ENCODE data around the gene CYP46A1. TPM values are rescaled to one million over a fixed set of nuclear protein-coding genes. Genes with fewer than 3 reads are reported as not detected.

Gene CYP46A1
- total RNA-seq, 3 donors from 2014 or later, result 0.08 to 0.32 (median 0.14) TPM

DNA sequence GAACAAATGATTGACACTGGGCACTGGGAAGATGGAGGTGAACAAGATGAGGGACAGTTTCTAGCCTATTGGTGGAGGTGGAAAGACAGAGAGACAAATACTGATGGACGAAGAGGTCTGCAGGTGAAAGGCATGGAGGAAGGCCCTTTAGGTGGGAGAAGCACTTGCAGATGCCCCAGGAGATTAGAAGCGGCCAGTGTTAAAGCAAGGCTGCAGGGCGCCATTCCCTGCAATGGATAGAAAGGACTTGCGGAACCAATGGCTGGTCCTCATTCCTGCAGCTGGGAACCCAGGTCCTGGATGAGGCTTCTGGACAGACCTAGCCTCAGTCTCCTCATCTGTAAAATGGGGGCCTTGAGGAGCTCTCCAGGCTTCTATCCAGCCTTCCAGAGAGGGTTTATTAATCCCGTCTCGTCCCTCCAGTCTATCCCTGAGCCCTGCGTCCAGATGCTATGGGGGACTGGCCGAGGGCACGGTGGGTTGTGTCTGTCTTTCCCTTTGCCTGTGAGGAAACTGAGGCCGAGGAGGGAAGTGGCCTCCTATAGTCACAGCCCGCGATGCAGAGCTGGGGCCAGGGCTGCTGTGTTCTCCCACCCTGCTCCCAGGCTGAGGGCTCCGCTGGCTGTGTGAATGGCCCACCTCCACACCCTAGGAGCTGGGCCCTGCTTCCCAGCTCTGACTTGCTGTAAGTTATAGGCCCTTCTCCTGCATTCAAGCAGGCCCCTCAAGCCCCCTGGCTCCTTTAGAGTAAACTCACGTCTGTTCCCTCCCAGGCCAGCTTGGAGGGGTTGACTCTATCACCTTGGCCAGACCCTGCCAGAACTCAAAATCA is 33.0 kb downstream of the CYP46A1 start:
- DNase-seq, result no peak
- no peaks in the 10 kb centered on the region for H3K9me3 Mint-ChIP-seq
- H3K4me3 Mint-ChIP-seq, result no peak overlapping the region

DNA sequence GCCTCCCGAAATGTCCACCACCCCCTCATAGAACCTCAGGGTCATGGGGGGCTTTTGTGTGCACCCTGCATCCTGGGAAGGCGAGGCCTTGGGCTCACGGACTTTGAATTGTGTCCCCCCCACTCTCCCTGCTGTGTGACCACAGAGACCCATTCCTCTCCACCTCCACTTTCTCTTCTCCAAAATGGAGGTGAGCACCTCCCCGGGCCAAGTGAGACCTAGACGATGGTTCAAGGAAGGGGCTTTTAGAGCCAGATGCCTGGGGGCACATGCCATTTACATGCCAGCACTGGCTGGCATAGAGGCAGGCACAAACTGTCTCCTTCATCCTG is 33.5 kb downstream of the CYP46A1 start:
- Mint-ChIP-seq H3K36me3 (ENCODE audit: insufficient read depth) (no peaks in the 10 kb centered on the region), H3K4me3 (no peak overlapping the region), H3K4me1 (ENCODE audit: low read depth) (no peaks in the 10 kb centered on the region), H3K27me3 (ENCODE audit: low read depth) (peaks cover 8% of the 10 kb centered on the region), H3K9me3 (no peaks in the 10 kb centered on the region)
- no peak for DNase-seq
- no peak for ATAC-seq

More for the DNA sequence above, 33.0 kb downstream of the CYP46A1 start:
- peaks cover 8% of the 10 kb centered on the region for H3K27me3 Mint-ChIP-seq (ENCODE audit: low read depth)
- no peaks in the 10 kb centered on the region for H3K36me3 Mint-ChIP-seq (ENCODE audit: insufficient read depth)
- H3K4me1 Mint-ChIP-seq (ENCODE audit: low read depth), result no peaks in the 10 kb centered on the region
- ATAC-seq, result no peak

DNA sequence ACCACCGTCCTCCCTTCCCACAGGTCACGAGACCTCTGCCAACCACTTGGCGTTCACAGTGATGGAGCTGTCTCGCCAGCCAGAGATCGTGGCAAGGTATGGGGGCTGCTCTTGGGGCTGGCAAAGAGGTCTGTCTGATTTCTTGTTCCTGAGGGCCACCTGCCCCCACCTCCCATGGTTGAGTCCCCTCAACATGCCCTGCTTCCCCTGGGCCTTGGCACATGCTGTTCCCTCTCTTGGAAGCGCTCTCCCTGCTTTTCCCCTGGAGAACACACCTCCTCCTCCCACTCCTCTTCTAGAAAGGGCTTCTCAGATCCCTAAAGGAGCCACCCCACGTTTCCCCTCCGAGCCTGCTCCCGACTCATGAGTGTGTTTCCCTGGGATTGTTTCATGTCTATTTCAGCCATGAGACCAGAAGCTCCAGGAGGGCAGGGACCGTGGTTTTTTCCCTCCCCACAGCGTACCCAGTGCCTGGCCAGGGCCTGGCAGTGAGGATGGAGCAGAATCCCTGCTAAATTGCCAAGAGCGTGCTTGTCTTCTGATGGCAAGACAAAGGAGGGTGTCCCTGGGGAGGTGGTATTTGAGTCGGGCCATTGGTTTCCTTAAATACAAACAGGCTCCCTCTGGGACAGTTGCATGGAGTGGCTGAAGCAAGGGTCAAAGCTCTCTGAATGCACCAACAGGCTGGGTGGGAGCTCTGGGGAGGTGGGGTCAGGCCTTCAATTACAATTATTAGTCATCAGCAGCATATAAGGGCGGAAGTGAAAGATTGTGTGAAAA is 34.1 kb downstream of the CYP46A1 start:
- DNase-seq (no peak), ATAC-seq (no peak)
- peaks cover 8% of the 10 kb centered on the region for H3K27me3 Mint-ChIP-seq (ENCODE audit: low read depth)
- H3K9me3 Mint-ChIP-seq, result no peaks in the 10 kb centered on the region
- H3K4me3 Mint-ChIP-seq, result no peak overlapping the region
- H3K36me3 Mint-ChIP-seq (ENCODE audit: insufficient read depth), result no peaks in the 10 kb centered on the region
- H3K4me1 Mint-ChIP-seq (ENCODE audit: low read depth), result no peaks in the 10 kb centered on the region

DNA sequence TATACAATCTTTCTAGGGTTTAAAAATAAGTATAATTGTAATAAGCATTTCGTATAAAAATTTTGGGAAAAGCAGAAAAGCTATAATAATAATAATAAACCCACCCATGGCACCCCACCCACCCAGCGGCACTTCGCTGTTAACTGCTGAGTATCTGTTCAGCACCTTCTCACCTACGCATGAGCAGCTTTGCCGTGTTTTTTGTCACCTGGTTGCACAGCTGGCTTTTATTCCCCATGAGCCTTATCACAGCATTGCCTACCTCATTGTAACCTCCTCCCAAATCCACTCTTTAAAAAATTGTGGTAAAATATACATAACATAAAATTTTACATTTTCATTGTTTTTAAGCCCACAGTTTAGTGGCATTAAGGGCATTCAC is 34.7 kb downstream of the CYP46A1 start:
- Mint-ChIP-seq H3K9me3 (no peaks in the 10 kb centered on the region), H3K36me3 (ENCODE audit: insufficient read depth) (no peaks in the 10 kb centered on the region), H3K4me3 (no peak overlapping the region), H3K4me1 (ENCODE audit: low read depth) (no peaks in the 10 kb centered on the region), H3K27me3 (ENCODE audit: low read depth) (peaks cover 8% of the 10 kb centered on the region)
- DNase-seq (no peak), ATAC-seq (no peak)

DNA sequence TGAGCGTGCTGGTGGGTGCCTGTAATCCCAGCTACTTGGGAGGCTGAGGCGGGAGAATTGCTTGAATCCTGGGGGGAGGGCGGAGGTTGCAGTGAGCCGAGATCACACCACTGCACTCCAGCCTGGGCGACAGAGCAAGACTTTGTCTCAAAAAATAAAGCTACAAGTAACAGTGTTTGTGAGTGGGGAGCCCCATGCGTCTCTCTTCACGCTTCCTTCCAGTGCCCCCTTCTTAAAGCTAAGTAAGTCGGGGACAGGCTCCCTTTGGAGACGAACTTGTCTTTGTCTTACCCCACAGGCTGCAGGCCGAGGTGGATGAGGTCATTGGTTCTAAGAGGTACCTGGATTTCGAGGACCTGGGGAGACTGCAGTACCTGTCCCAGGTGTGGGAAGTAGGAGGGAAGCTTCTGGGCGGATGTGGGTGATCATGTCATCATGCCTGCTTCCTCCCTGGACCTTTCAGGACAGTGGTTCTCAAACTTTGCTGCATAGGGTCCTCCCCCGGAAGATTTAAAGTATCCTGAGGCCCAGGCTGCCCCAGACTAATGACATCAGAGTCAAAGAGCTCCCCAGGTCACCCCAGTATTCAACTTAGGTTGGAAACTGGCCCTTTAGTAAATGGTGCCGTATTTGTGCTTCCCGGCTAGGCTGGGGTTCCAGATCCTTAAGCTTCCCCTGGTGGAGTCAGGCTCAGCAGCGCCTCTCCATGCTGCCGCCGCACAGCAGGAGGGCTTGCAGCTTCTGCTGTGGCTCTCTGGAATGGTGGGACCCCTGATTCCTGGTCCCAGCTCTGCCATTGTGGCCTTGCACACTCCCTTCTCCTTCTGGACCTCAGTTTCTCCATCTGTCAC is 37.1 kb downstream of the CYP46A1 start:
- Mint-ChIP-seq H3K4me1 (ENCODE audit: low read depth) (no peaks in the 10 kb centered on the region), H3K36me3 (ENCODE audit: insufficient read depth) (no peaks in the 10 kb centered on the region), H3K4me3 (no peak overlapping the region), H3K27me3 (ENCODE audit: low read depth) (peaks cover 14% of the 10 kb centered on the region), H3K9me3 (no peaks in the 10 kb centered on the region)
- DNase-seq (no peak), ATAC-seq (no peak)

DNA sequence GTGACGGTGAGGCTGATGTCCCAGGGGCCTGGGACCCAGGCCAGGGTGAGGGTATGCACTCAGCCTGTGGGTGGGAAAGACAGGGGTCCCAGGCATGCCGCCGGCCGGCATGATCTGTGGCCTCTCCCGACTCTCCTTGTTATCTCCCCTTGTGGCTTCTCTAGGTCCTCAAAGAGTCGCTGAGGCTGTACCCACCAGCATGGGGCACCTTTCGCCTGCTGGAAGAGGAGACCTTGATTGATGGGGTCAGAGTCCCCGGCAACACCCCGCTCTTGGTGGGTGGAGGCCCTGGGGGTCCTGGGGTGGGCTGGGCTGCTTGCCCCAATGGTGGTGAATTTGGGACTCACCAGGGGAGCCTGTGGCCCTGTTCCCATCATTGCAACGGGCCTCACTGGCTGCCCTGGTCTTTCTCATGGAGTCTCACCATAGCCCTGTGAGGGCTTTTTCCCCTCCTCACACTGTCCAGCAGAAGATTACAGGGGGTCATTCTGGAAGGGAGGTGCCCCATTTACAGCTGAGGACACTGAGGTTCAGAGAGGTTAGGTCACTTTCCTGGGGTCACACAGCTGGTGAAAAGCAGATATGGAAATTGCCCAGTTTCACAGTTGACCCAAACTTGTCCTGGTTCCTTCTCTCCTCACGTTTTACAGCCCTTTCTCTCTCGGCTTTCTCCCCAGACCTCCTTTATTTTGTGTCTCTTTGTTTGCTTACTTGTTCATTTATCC is 37.9 kb downstream of the CYP46A1 start:
- peaks cover 16% of the 10 kb centered on the region for H3K27me3 Mint-ChIP-seq (ENCODE audit: low read depth)
- DNase-seq (no peak), ATAC-seq (no peak)
- no peak overlapping the region for H3K4me3 Mint-ChIP-seq
- H3K36me3 Mint-ChIP-seq (ENCODE audit: insufficient read depth), result no peaks in the 10 kb centered on the region
- no peaks in the 10 kb centered on the region for H3K4me1 Mint-ChIP-seq (ENCODE audit: low read depth)
- H3K9me3 Mint-ChIP-seq, result no peaks in the 10 kb centered on the region

DNA sequence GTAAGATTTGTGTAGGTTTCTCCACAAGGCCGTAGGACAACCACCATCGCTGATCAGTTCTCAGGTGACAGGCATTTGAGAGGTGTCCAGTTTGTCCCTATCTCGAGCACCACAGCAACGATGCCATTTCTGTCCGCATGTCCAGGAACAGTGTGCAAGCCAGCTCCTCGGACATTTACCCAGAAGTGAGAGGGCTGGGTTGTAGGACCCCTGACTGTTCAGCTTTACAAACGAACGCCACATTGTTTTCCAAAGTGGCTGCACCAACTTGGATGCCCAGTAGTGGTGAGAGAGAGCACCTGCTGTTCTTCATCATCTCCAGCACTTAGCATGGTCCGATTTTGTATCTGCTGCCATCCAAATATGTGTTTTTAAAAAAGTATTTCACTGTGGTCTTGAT is 38.6 kb downstream of the CYP46A1 start:
- Mint-ChIP-seq H3K36me3 (ENCODE audit: insufficient read depth) (no peaks in the 10 kb centered on the region), H3K4me3 (no peak overlapping the region), H3K4me1 (ENCODE audit: low read depth) (no peaks in the 10 kb centered on the region), H3K27me3 (ENCODE audit: low read depth) (peaks cover 20% of the 10 kb centered on the region), H3K9me3 (no peaks in the 10 kb centered on the region)
- DNase-seq (no peak), ATAC-seq (no peak)

DNA sequence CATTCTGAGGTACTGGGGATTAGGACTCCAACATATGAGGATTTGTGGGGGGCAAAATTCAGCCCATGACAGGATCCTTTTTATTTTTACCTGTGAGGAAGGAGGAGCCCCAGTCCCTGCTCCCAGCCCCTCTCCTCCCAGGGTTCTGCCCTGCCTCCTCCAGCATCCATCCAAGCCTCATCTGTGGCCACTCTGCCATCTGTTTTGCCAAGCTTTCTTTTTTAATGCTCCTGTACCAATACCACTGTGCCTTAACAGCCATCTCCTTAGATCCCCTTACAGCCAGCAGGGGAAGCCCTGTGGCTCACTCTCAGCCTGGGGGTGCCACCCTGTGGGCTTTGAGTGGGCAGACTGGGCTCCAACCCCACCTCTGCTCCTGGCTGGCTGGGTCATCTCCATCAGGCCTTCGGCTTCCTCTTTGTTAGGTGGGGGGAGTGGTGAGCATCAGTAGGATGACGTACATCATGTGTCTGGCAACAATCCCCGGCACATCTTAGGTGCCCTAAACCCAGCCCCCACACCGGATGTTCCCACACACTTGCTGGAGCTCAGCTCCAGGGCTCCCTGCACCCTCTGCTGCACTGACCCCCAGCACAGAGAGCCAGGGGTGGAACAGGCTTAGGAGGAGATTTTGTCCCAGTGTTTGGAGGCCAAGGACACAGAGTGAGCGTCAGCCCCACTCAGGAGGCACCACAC is 40.2 kb downstream of the CYP46A1 start:
- Mint-ChIP-seq H3K4me3 (no peak overlapping the region), H3K9me3 (no peaks in the 10 kb centered on the region), H3K27me3 (ENCODE audit: low read depth) (peaks cover 31% of the 10 kb centered on the region), H3K36me3 (ENCODE audit: insufficient read depth) (no peaks in the 10 kb centered on the region), H3K4me1 (ENCODE audit: low read depth) (no peaks in the 10 kb centered on the region)
- DNase-seq (no peak), ATAC-seq (no peak)

DNA sequence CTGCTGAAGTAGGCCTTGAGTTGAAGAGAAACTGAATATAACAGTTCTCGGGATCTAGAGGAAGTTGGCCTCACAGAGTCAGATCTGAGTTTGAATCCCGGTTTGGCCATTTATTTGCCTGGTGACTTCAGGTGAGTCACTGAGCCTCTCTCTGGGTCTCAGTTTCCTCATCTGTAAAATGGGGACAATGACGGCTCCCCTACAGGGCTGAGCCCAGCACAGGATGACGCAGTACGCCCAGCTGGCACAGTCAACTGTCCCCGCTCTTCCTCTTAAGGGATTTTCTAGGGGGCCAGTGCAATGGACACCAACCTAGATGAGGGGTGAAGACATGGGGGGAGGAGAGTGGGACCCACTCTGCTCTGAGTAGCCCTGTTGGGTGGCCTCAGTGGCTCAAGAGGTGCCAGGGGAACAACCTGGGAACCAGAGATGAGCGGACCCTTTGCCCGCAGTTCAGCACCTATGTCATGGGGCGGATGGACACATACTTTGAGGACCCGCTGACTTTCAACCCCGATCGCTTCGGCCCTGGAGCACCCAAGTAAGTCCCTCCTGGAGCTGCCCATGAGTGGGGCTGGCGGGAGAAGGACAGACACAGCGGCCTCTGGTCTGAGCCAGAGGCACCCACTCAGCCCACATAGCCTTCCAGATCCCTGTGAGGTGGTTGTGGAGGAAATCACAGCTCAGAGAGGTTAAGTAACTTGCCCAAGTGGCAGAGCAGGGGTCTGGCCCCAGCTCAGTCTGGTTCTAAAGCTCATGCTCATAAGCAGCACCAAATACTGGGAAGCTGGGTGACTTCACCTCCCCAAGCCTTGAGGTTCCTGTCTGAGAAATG is 41.1 kb downstream of the CYP46A1 start:
- no peak for ATAC-seq
- Mint-ChIP-seq H3K27me3 (ENCODE audit: low read depth) (peaks cover 34% of the 10 kb centered on the region), H3K4me3 (no peak overlapping the region), H3K36me3 (ENCODE audit: insufficient read depth) (no peaks in the 10 kb centered on the region), H3K9me3 (no peaks in the 10 kb centered on the region), H3K4me1 (ENCODE audit: low read depth) (no peaks in the 10 kb centered on the region)
- no peak for DNase-seq

DNA sequence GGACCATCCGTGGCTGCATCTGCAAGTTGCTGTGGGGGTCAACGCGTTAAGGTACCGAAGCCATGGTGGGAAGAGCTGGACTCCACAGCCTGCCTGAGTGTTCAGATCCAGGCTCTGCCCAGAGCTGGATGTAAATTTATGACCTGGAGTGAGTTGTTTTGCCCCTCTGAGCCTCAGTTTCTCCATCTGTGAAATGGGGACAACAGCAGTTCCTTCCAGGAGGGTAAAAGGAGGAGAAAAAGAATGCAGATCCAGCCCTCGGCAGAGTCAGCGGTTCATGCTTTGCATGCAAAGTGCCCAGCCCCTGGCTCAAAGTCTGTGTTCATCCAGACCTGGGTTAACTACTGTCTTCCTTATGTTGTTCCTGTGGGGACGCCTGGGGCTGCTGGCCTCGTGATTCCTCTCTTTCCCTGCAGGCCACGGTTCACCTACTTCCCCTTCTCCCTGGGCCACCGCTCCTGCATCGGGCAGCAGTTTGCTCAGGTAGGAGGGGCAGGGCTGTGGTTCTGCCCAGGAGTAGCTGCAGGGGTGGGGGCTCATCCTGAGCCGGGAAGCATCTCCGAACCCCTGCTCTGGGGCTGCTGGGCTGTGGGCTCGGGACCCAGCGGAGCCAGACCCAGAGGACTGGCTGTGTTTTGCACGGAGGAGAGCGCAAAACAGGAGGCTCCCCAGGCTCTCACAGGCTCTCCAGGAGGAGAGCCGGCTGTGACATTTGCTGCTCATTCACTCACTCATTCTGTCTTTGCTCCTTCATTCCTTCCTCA is 41.9 kb downstream of the CYP46A1 start:
- ATAC-seq (no peak), DNase-seq (no peak)
- Mint-ChIP-seq H3K9me3 (no peaks in the 10 kb centered on the region), H3K4me3 (no peak overlapping the region), H3K4me1 (ENCODE audit: low read depth) (peaks cover 2% of the 10 kb centered on the region), H3K36me3 (ENCODE audit: insufficient read depth) (no peaks in the 10 kb centered on the region), H3K27me3 (ENCODE audit: low read depth) (peaks cover 34% of the 10 kb centered on the region)

DNA sequence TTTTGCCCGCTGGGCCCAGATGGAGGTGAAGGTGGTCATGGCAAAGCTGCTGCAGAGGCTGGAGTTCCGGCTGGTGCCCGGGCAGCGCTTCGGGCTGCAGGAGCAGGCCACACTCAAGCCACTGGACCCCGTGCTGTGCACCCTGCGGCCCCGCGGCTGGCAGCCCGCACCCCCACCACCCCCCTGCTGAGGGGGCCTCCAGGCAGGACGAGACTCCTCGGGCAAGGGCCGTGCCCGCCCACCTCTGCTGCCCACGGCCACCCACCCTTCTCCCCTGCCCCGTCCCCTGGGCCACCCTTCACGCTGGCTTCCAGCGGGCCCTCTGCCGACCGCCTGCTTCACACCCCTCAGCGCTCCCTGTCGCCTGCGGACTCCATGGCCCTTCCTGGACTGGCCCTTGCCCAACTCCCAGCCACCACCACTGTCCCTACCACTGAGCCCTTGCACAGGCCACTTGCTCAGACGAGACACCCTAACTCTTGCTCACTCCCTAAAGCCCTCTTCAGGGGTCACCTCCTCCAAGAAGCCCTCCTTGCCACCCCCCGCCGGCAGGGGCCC is 42.5 kb downstream of the CYP46A1 start:
- DNase-seq (peak; percentile 1), ATAC-seq (no peak)
- H3K9me3 Mint-ChIP-seq, result no peaks in the 10 kb centered on the region
- peaks cover 31% of the 10 kb centered on the region for H3K27me3 Mint-ChIP-seq (ENCODE audit: low read depth)
- H3K4me1 Mint-ChIP-seq (ENCODE audit: low read depth), result peaks cover 2% of the 10 kb centered on the region
- H3K4me3 Mint-ChIP-seq, result no peak overlapping the region
- no peaks in the 10 kb centered on the region for H3K36me3 Mint-ChIP-seq (ENCODE audit: insufficient read depth)

Measured in activated T-cell treated with anti-CD3 and anti-CD28 coated beads, Interleukin-2, amount 50 U/mL, for 4 hours (primary cell).